Sigmoid colon (tissue), 7 donors: ENCODE results near the gene CHN2. TPM values are rescaled to one million over a fixed set of nuclear protein-coding genes. Genes with fewer than 3 reads are reported as not detected.

Experiments
- DNase-seq: peaks from one replicate; pipeline ENCODE4 v3.0.0-alpha.2; 2019
- H3K27ac ChIP-seq, 4 donors: fragments of 200-600 bp; sonication (generic); one replicate each; pipeline ENCODE4 v1.5.1; 2016 to 2019; ENCODE audit warnings: mild to moderate bottlenecking in 1 of 4
- H3K27me3 ChIP-seq, 3 donors: fragments of 200-600 bp; sonication (generic); one replicate each; pipeline ENCODE4 v1.5.1; 2019; ENCODE audit warnings: mild to moderate bottlenecking in 1 of 3
- H3K36me3 ChIP-seq, 4 donors: fragments of 200-600 bp; sonication (generic); one replicate each; pipeline ENCODE4 v1.5.1; 2016 to 2019
- H3K4me1 ChIP-seq, 4 donors: fragments of 200-600 bp; sonication (generic); one replicate each; pipeline ENCODE4 v1.5.1; 2017 to 2019
- H3K4me3 ChIP-seq, 4 donors: fragments of 200-600 bp; sonication (generic); one replicate each; pipeline ENCODE4 v1.5.1; 2017 to 2019; ENCODE audit warnings: mild to moderate bottlenecking in 2 of 4, moderate library complexity in 1 of 4
- H3K9me3 ChIP-seq, 4 donors: fragments of 200-600 bp in 3 of 4; sonication (generic) in 3 of 4; one replicate each; pipeline versions ENCODE4 v1.5.1 to v1.6.1; 2013 to 2019
- CTCF ChIP-seq, 4 experiments: fragments of 450-650 bp in 3 of 4; fragments of 200-600 bp in 1 of 4; IDR thresholded peaks; one replicate each; pipeline ENCODE4 v1.5.1; 2016 to 2019; ENCODE audit warnings: antibody characterized with exemption in 4 of 4, mild to moderate bottlenecking in 3 of 4, moderate library complexity in 2 of 4
- EP300 ChIP-seq, 4 donors: sonication (generic); formaldehyde crosslinking; IDR thresholded peaks; one replicate each; pipeline ENCODE4 v1.6.1; 2017; ENCODE audit warnings: antibody characterized with exemption in 4 of 4
- POLR2A ChIP-seq, 2 donors: fragments of 450-650 bp; IDR thresholded peaks; one replicate each; pipeline ENCODE4 v1.6.1; 2016; ENCODE audit warnings: antibody characterized with exemption in 2 of 2, mild to moderate bottlenecking in 2 of 2, moderate library complexity in 2 of 2
- POLR2AphosphoS5 ChIP-seq, 4 donors: sonication (generic); formaldehyde crosslinking; IDR thresholded peaks; one replicate each; pipeline ENCODE4 v1.6.1; 2017; ENCODE audit warnings: antibody characterized with exemption in 4 of 4
- WGBS, 2 donors: extraction: QIAGEN DNeasy Blood & Tissue Kit; methylation state at CpG; one replicate each; pipeline ENCODE4 v1.1.7; 2013; 5-methylcytosine and 5-hydroxymethylcytosine counted together
- intact Hi-C: fragments of 100-400 bp; cut with DNase I; formaldehyde crosslinking; loops from one replicate; pipeline ENCODE4 v1.15.1; 2023
- polyA plus RNA-seq, 3 donors: library from polyadenylated mRNA; stranded (reverse); fragments of 200-250 nt; gene quantifications; one replicate each; pipeline ENCODE4 v1.2.3, GENCODE V29; 2013
- total RNA-seq, 4 donors: library from RNA; depleted of rRNA; stranded (reverse); fragments of >200 nt; gene quantifications; one replicate each; pipeline ENCODE4 v1.1.0, GENCODE V29; 2016
- donor health status: healthy with polysubstance abuse.
- donor health status: Bipolar disorder and iron deficiency.
- donor health status: healthy.

CHN2 gene
- total and polyA plus RNA-seq, 7 donors, result 4.2 to 37.7 (median 15.8) TPM

GRCh38 chr7:29185613-29186012, 9.0 kb upstream of the CHN2 start:
- H3K9me3 ChIP-seq, result no peaks in the 10 kb centered on the region
- 92 to 93% methylated on average over 6 of the region's 6 CpGs for WGBS, 2 donors
- H3K27ac ChIP-seq, result no peak overlapping the region
- intact Hi-C loops, result no loop called here
- no peak overlapping the region for H3K4me3 ChIP-seq
- no peaks in the 10 kb centered on the region for H3K36me3 ChIP-seq
- TF ChIP-seq POLR2AphosphoS5 (IDR thresholded peaks at IDR 0.05) (no peak), EP300 (IDR thresholded peaks at IDR 0.05) (no peak), POLR2A (IDR thresholded peaks at IDR 0.05) (no peak)
- no peak for DNase-seq
- peaks cover 0 to 13% (median 0%) of the 10 kb centered on the region in 3 donors for H3K27me3 ChIP-seq
- H3K4me1 ChIP-seq, result no peaks in the 10 kb centered on the region

DNA sequence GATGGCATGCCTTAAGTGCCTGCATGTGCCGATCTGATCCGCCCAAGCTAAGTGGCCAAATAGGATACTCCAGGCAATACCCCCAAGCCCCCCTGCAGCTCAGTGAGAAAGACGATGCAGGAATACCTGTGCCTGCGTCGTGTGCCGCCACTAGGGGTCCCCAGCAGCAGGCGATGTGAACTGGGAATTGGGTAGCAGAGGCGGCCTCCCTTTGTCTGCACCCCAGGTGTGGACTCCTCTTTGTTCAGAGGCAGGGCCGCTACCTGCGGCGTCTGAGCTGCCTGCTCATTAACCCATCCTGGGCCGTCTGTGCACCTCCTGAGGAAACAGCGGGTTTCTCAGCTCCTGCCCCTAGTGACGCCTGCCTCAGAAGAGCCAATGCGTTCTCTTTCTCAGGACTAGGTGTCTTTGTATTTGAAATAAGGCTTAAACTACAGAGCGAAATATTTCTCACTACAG, 4.8 kb upstream of the CHN2 start:
- no peaks in the 10 kb centered on the region for H3K36me3 ChIP-seq
- no peaks in the 10 kb centered on the region for H3K9me3 ChIP-seq
- H3K27me3 ChIP-seq, result peaks cover 0 to 39% (median 11%) of the 10 kb centered on the region in 3 donors
- TF ChIP-seq CTCF (IDR thresholded peaks at IDR 0.05), result peak in 3 of 4 experiments; percentile 60 to 76 (median 76)
- TF ChIP-seq POLR2A (IDR thresholded peaks at IDR 0.05), result no peak
- WGBS, 2 donors, result 4 to 15% methylated on average over 16 of the region's 16 CpGs
- DNase-seq, result peak; percentile 73
- no peak overlapping the region for H3K27ac ChIP-seq
- intact Hi-C loops, result loop anchor here (2.0 kb wide), 1 partner anchor 219 kb away; no protein-coding TSS in a partner anchor
- no peak overlapping the region for H3K4me3 ChIP-seq
- peaks cover 0 to 11% (median 9%) of the 10 kb centered on the region in 4 donors for H3K4me1 ChIP-seq

- H3K27ac ChIP-seq, result no peak overlapping the region
- DNase-seq, result no peak
- intact Hi-C loops, result no loop called here
- no peaks in the 10 kb centered on the region for H3K36me3 ChIP-seq
- H3K9me3 ChIP-seq, result no peaks in the 10 kb centered on the region
- no peak overlapping the region for H3K4me3 ChIP-seq
- peaks cover 0 to 16% (median 9%) of the 10 kb centered on the region in 4 donors for H3K4me1 ChIP-seq
- no peak for TF ChIP-seq POLR2A (IDR thresholded peaks at IDR 0.05)
- TF ChIP-seq CTCF (IDR thresholded peaks at IDR 0.05), result no peak
- TF ChIP-seq POLR2AphosphoS5 (IDR thresholded peaks at IDR 0.05), result no peak
- no peak for TF ChIP-seq EP300 (IDR thresholded peaks at IDR 0.05)
- WGBS, 2 donors, result 17 to 60% methylated on average over 5 of the region's 5 CpGs
- H3K27me3 ChIP-seq, result peaks cover 0 to 46% (median 16%) of the 10 kb centered on the region in 3 donors
Observed at GRCh38 chr7:29190349-29191045, 4.1 kb upstream of the CHN2 start.

DNA sequence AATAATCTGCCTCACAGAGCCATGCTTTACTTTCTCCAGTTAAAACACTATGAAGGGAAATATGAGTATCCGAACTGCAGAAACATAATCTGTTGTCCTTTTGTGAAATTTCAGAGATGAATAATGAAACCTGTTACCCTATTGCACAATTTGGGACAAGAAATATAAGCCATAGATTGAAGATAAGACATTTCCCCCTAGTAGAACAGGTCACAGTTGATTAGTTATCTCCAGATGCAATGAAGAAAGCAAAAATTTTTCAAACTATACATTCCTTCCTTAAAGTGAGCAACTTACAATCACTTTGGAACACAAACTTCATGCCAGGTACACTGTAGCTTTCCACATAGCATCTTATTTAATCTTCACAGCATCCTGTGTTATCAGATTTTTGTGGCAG, 2.3 kb upstream of the CHN2 start:
- no peak for DNase-seq
- Histone ChIP-seq H3K27ac (no peak overlapping the region), H3K4me3 (no peak overlapping the region), H3K27me3 (peaks cover 0 to 55% (median 16%) of the 10 kb centered on the region in 3 donors), H3K9me3 (no peaks in the 10 kb centered on the region), H3K36me3 (no peaks in the 10 kb centered on the region), H3K4me1 (peaks cover 0 to 16% (median 11%) of the 10 kb centered on the region in 4 donors)
- whole genome bisulfite sequencing, 2 donors, result 84 to 87% methylated on average over 1 of the region's 1 CpG
- no peak for TF ChIP-seq POLR2AphosphoS5 (IDR thresholded peaks at IDR 0.05)
- no peak for TF ChIP-seq CTCF (IDR thresholded peaks at IDR 0.05)
- no peak for TF ChIP-seq POLR2A (IDR thresholded peaks at IDR 0.05)
- TF ChIP-seq EP300 (IDR thresholded peaks at IDR 0.05), result no peak
- intact Hi-C loops, result no loop called here

- no peak for TF ChIP-seq POLR2A (IDR thresholded peaks at IDR 0.05)
- TF ChIP-seq CTCF (IDR thresholded peaks at IDR 0.05), result no peak
- TF ChIP-seq POLR2AphosphoS5 (IDR thresholded peaks at IDR 0.05), result no peak
- no peak for TF ChIP-seq EP300 (IDR thresholded peaks at IDR 0.05)
- H3K36me3 ChIP-seq, result no peaks in the 10 kb centered on the region
- no peaks in the 10 kb centered on the region for H3K9me3 ChIP-seq
- H3K27me3 ChIP-seq, result peaks cover 0 to 55% (median 16%) of the 10 kb centered on the region in 3 donors
- no peak for DNase-seq
- 92 to 93% methylated on average over 8 of the region's 8 CpGs for WGBS, 2 donors
- intact Hi-C loops, result no loop called here
- H3K4me3 ChIP-seq, result no peak overlapping the region
- peaks cover 0 to 16% (median 11%) of the 10 kb centered on the region in 4 donors for H3K4me1 ChIP-seq
- H3K27ac ChIP-seq, result no peak overlapping the region
Observed at GRCh38 chr7:29192811-29193210, 1.8 kb upstream of the CHN2 start.
